Erythroblast (primary cell): Measurements from ENCODE around the gene MACROD2.

ENCODE experiments used
- GATA1 ChIP-seq: IDR thresholded peaks from 2 replicates; pipeline ENCODE4 v1.6.1; 2011; ENCODE audit warnings: low read depth, mild to moderate bottlenecking, control low read depth, low read length, moderate library complexity
- POLR2A ChIP-seq: IDR thresholded peaks from 2 replicates; pipeline ENCODE4 v1.6.1; 2011; ENCODE audit warnings: mild to moderate bottlenecking, low read length

DNA sequence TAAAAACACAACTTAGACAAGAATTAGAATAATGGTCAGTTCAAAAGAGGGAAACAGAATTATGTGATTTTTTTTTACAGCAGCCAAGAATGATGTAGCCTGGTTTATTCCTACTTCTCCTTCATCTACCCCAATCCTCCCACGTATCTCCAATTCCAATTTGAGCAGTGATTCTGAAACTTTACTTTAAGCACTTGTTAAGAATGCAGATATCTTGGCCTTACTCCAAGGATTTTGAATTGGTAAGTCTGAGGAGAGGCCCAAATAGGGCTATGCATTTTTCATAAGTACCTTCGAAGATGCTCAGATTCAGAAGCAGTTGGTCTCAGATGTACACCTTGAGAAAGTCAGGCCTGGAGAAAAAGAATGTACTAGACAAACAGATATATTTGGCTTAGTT is 575.5 kb downstream of the MACROD2 start:
- TF ChIP-seq POLR2A (no peak), GATA1 (no peak)
